ENCODE data around the gene SYS1. TPM values are rescaled to one million over a fixed set of nuclear protein-coding genes. Genes with fewer than 3 reads are reported as not detected.

The SYS1 gene
- total RNA-seq, 4 donors from 2014 or later, result 29.3 to 55.3 (median 34.7) TPM

GRCh38 chr20:45355209-45356084 lies 7.5 kb upstream of the SYS1 start:
- Histone ChIP-seq H3K27me3 (no peaks in the 10 kb centered on the region), H3K4me1 (peaks cover 6 to 64% (median 9%) of the 10 kb centered on the region in 3 donors), H3K4me3 (no peak overlapping the region), H3K27ac (peak overlapping the region; percentile 70 to 94 (median 84)), H3K9me3 (no peaks in the 10 kb centered on the region), H3K36me3 (no peaks in the 10 kb centered on the region)
- ATAC-seq, result no peak
- 56 to 71% methylated on average over 4 to 5 of the region's 5 CpGs for WGBS, 2 donors (ENCODE audit: low coverage in 1 of 2)
- TF ChIP-seq CTCF (IDR thresholded peaks at IDR 0.05), result no peak
- TF ChIP-seq POLR2AphosphoS5 (IDR thresholded peaks at IDR 0.05), result peak; percentile 75

- no peaks in the 10 kb centered on the region for H3K27me3 ChIP-seq
- 21 to 30% methylated on average over 9 of the region's 10 CpGs for WGBS, 2 donors (ENCODE audit: low coverage in 1 of 2)
- H3K36me3 ChIP-seq, result no peaks in the 10 kb centered on the region
- peak; percentile 75 for ATAC-seq
- peaks cover 9 to 74% (median 10%) of the 10 kb centered on the region in 3 donors for H3K4me1 ChIP-seq
- H3K9me3 ChIP-seq, result no peaks in the 10 kb centered on the region
- H3K4me3 ChIP-seq, result no peak overlapping the region
- peak overlapping the region; percentile 86 to 95 (median 90) for H3K27ac ChIP-seq
- peak in 1 of 2 donors; percentile 16 for TF ChIP-seq POLR2A (IDR thresholded peaks at IDR 0.05)
- TF ChIP-seq EP300 (IDR thresholded peaks at IDR 0.05), result peak; percentile 31
- TF ChIP-seq CTCF (IDR thresholded peaks at IDR 0.05), result no peak
- TF ChIP-seq POLR2AphosphoS5 (IDR thresholded peaks at IDR 0.05), result peak; percentile 91
Observed at GRCh38 chr20:45358282-45359068, 4.5 kb upstream of the SYS1 start.

- H3K4me1 ChIP-seq, result peaks cover 9 to 76% (median 13%) of the 10 kb centered on the region in 3 donors
- TF ChIP-seq POLR2A (IDR thresholded peaks at IDR 0.05) (no peak), EP300 (IDR thresholded peaks at IDR 0.05) (peak; percentile 39), CTCF (IDR thresholded peaks at IDR 0.05) (no peak), POLR2AphosphoS5 (IDR thresholded peaks at IDR 0.05) (peak; percentile 57)
- H3K4me3 ChIP-seq, result no peak overlapping the region
- ATAC-seq, result no peak
- H3K9me3 ChIP-seq, result no peaks in the 10 kb centered on the region
- H3K36me3 ChIP-seq, result no peaks in the 10 kb centered on the region
- WGBS, 2 donors (ENCODE audit: low coverage in 1 of 2), result 33 to 68% methylated on average over 4 to 7 of the region's 7 CpGs
- no peaks in the 10 kb centered on the region for H3K27me3 ChIP-seq
- H3K27ac ChIP-seq, result peak overlapping the region; percentile 86 to 95 (median 90)
Observed at GRCh38 chr20:45359069-45359405, 3.9 kb upstream of the SYS1 start.

- H3K4me1 ChIP-seq, result peaks cover 9 to 76% (median 16%) of the 10 kb centered on the region in 3 donors
- ATAC-seq, result no peak
- no peak overlapping the region for H3K4me3 ChIP-seq
- H3K36me3 ChIP-seq, result no peaks in the 10 kb centered on the region
- H3K9me3 ChIP-seq, result no peaks in the 10 kb centered on the region
- 36 to 40% methylated on average over 7 to 8 of the region's 9 CpGs for WGBS, 2 donors (ENCODE audit: low coverage in 1 of 2)
- no peaks in the 10 kb centered on the region for H3K27me3 ChIP-seq
- TF ChIP-seq EP300 (IDR thresholded peaks at IDR 0.05), result no peak
- no peak for TF ChIP-seq CTCF (IDR thresholded peaks at IDR 0.05)
- no peak for TF ChIP-seq POLR2A (IDR thresholded peaks at IDR 0.05)
- TF ChIP-seq POLR2AphosphoS5 (IDR thresholded peaks at IDR 0.05), result no peak
- peak overlapping the region; percentile 86 to 95 (median 90) for H3K27ac ChIP-seq
Observed at GRCh38 chr20:45359406-45360148, 3.4 kb upstream of the SYS1 start.
